Caco-2 (cell line): Measurements from ENCODE around the gene KCNC4. TPM values are rescaled to one million over a fixed set of nuclear protein-coding genes. Genes with fewer than 3 reads are reported as not detected.

Experiments used
- BruUV-seq: library from RNA; stranded (reverse); fragments of 400-500 nt; replicated peaks from 2 replicates; lab custom pipeline; 2021; lab: Mats Ljungman, UMichigan
- CTCF ChIA-PET: fragments of 300-600 bp; sonication (Branson Sonifier 250); formaldehyde crosslinking; loops from one replicate; lab custom pipeline; 2022; ENCODE audit warnings: antibody characterized with exemption; lab: Charles Lee
- POLR2A ChIA-PET: fragments of 300-600 bp; sonication (Branson Sonifier 250); formaldehyde crosslinking; loops from one replicate; lab custom pipeline; 2022; ENCODE audit warnings: antibody characterized with exemption; lab: Charles Lee
- DNase-seq, 2 experiments: peaks; one replicate each; pipeline versions ENCODE4 v3.0.0 to v3.0.0-alpha.2; 2020 to 2022
- H3K27me3 ChIP-seq: replicated peaks from 2 replicates; pipeline ENCODE4 v1.6.0; 2011; ENCODE audit warnings: low read length; ENCODE audit not compliant: control insufficient read depth, insufficient read depth
- H3K36me3 ChIP-seq: 2 replicates; pipeline ENCODE4 v1.5.1; 2011; ENCODE audit warnings: low read length; ENCODE audit not compliant: control insufficient read depth, insufficient read depth
- H3K4me1 ChIP-seq: fragments of 250-450 bp; sonication (Bioruptor Pico); 2 replicates; pipeline ENCODE4 v1.5.1; 2020; ENCODE audit warnings: mild to moderate bottlenecking
- H3K4me3 ChIP-seq: 2 replicates; pipeline ENCODE4 v1.5.1; 2011; ENCODE audit warnings: low read depth, mild to moderate bottlenecking, control low read depth, low read length
- H3K9me3 ChIP-seq: fragments of 250-450 bp; sonication (Bioruptor Pico); 2 replicates; pipeline ENCODE4 v1.5.1; 2020; ENCODE audit warnings: mild to moderate bottlenecking, moderate library complexity
- H3K27ac Mint-ChIP-seq: one replicate; pipeline ENCODE4 v1.8.0; 2022; ENCODE audit warnings: mixed read lengths; ENCODE audit not compliant: unreplicated experiment
- H3K27me3 Mint-ChIP-seq: one replicate; pipeline ENCODE4 v1.8.0; 2022; ENCODE audit warnings: mixed read lengths; ENCODE audit not compliant: insufficient read depth, unreplicated experiment
- H3K36me3 Mint-ChIP-seq: one replicate; pipeline ENCODE4 v1.8.0; 2022; ENCODE audit warnings: mild to moderate bottlenecking, mixed read lengths; ENCODE audit not compliant: insufficient read depth, unreplicated experiment
- H3K4me1 Mint-ChIP-seq: one replicate; pipeline ENCODE4 v1.8.0; 2022; ENCODE audit warnings: low read depth, mixed read lengths; ENCODE audit not compliant: unreplicated experiment
- H3K4me3 Mint-ChIP-seq: one replicate; pipeline ENCODE4 v1.8.0; 2022; ENCODE audit warnings: mild to moderate bottlenecking, moderate library complexity, mixed read lengths; ENCODE audit not compliant: unreplicated experiment
- H3K9me3 Mint-ChIP-seq: one replicate; pipeline ENCODE4 v1.8.0; 2022; ENCODE audit warnings: mixed read lengths; ENCODE audit not compliant: unreplicated experiment
- CTCF ChIP-seq, 2 experiments: fragments of 200-600 bp in 1 of 2; IDR thresholded peaks; 1 replicate in 1 of 2; 2 replicates in 1 of 2; pipeline versions ENCODE4 v1.5.1 to v1.8.0; 2011 to 2022; ENCODE audit warnings: antibody characterized with exemption in 1 of 2, control low read depth in 1 of 2, inconsistent platforms in 1 of 2, low read depth in 1 of 2, low read length in 1 of 2, mild to moderate bottlenecking in 1 of 2, moderate library complexity in 1 of 2; ENCODE audit not compliant: insufficient read depth in 1 of 2, severe bottlenecking in 1 of 2, unreplicated experiment in 1 of 2
- intact Hi-C: fragments of 100-400 bp; cut with micrococcal nuclease; formaldehyde crosslinking; loops from one replicate; pipeline ENCODE4 v1.10.0; 2022; ENCODE audit not compliant: unreplicated experiment
- total RNA-seq: library from RNA; stranded (reverse); gene quantifications from 2 replicates; pipeline ENCODE4 v1.2.3, GENCODE V29; 2022

Gene KCNC4
- total RNA-seq, 1 experiment from 2014 or later, result 5.3 TPM

- H3K27ac Mint-ChIP-seq, result no peak overlapping the region
These were observed 25.7 kb upstream of the KCNC4 start for GRCh38 chr1:110184446-110184845.

GRCh38 chr1:110185181-110185580 is 24.9 kb upstream of the KCNC4 start:
- peaks cover 20% of the 10 kb centered on the region for H3K27me3 Mint-ChIP-seq
- intact Hi-C loops, result no loop called here

More at GRCh38 chr1:110184446-110184845, 25.7 kb upstream of the KCNC4 start:
- H3K4me1 Mint-ChIP-seq, result peaks cover 7% of the 10 kb centered on the region
- BruUV-seq, result no TSS peak
- DNase-seq, result no peak
- no peak overlapping the region for H3K4me3 ChIP-seq
- H3K27me3 Mint-ChIP-seq, result peaks cover 16% of the 10 kb centered on the region
- POLR2A ChIA-PET, result no interaction called here
- H3K9me3 ChIP-seq, result no peaks in the 10 kb centered on the region
- CTCF ChIA-PET, result no interaction called here
- intact Hi-C loops, result no loop called here
- H3K4me1 ChIP-seq, result no peaks in the 10 kb centered on the region
- H3K4me3 Mint-ChIP-seq, result no peak overlapping the region
- no peaks in the 10 kb centered on the region for H3K36me3 Mint-ChIP-seq
- no peaks in the 10 kb centered on the region for H3K36me3 ChIP-seq
- peaks cover 1% of the 10 kb centered on the region; the same call in 1 of the 2 replicates for H3K27me3 ChIP-seq
- H3K9me3 Mint-ChIP-seq, result no peaks in the 10 kb centered on the region
- no peak for TF ChIP-seq CTCF (IDR thresholded peaks at IDR 0.05; ENCODE audit: insufficient read depth in 1 of 2, low read depth in 1 of 2, low read length in 1 of 2, severe bottlenecking in 1 of 2, unreplicated experiment in 1 of 2)

GRCh38 chr1:110186558-110186957 is 23.6 kb upstream of the KCNC4 start:
- intact Hi-C loops, result no loop called here
- CTCF ChIA-PET, result no interaction called here
- Histone ChIP-seq H3K4me3 (no peak overlapping the region), H3K27me3 (peaks cover 1% of the 10 kb centered on the region; the same call in 1 of the 2 replicates), H3K4me1 (no peaks in the 10 kb centered on the region), H3K36me3 (no peaks in the 10 kb centered on the region), H3K9me3 (no peaks in the 10 kb centered on the region)
- no peak for DNase-seq
- no peak overlapping the region for H3K27ac Mint-ChIP-seq
- POLR2A ChIA-PET, result no interaction called here
- H3K27me3 Mint-ChIP-seq, result peaks cover 20% of the 10 kb centered on the region
- TF ChIP-seq CTCF (IDR thresholded peaks at IDR 0.05; ENCODE audit: insufficient read depth in 1 of 2, low read depth in 1 of 2, low read length in 1 of 2, severe bottlenecking in 1 of 2, unreplicated experiment in 1 of 2), result no peak
- no TSS peak for BruUV-seq
- H3K9me3 Mint-ChIP-seq, result no peaks in the 10 kb centered on the region
- H3K4me1 Mint-ChIP-seq, result peaks cover 7% of the 10 kb centered on the region
- H3K4me3 Mint-ChIP-seq, result no peak overlapping the region
- H3K36me3 Mint-ChIP-seq, result no peaks in the 10 kb centered on the region

More at GRCh38 chr1:110185181-110185580, 24.9 kb upstream of the KCNC4 start:
- no peak for DNase-seq
- POLR2A ChIA-PET, result no interaction called here
- Mint-ChIP-seq H3K4me1 (peaks cover 7% of the 10 kb centered on the region), H3K4me3 (no peak overlapping the region), H3K9me3 (no peaks in the 10 kb centered on the region), H3K27ac (no peak overlapping the region), H3K36me3 (no peaks in the 10 kb centered on the region)
- no peaks in the 10 kb centered on the region for H3K36me3 ChIP-seq
- H3K27me3 ChIP-seq, result peaks cover 1% of the 10 kb centered on the region; the same call in 1 of the 2 replicates
- BruUV-seq, result no TSS peak
- H3K4me3 ChIP-seq, result no peak overlapping the region
- H3K9me3 ChIP-seq, result no peaks in the 10 kb centered on the region
- CTCF ChIA-PET, result no interaction called here
- no peaks in the 10 kb centered on the region for H3K4me1 ChIP-seq
- no peak for TF ChIP-seq CTCF (IDR thresholded peaks at IDR 0.05; ENCODE audit: insufficient read depth in 1 of 2, low read depth in 1 of 2, low read length in 1 of 2, severe bottlenecking in 1 of 2, unreplicated experiment in 1 of 2)
